PFSK-1 (cell line): Measurements from ENCODE around the gene CEP41.

Source experiments
- FOXP2 ChIP-seq: optimal IDR thresholded peaks from 2 replicates; pipeline ENCODE3; 2011; ENCODE audit warnings: borderline replicate concordance, control low read depth, inconsistent platforms; ENCODE audit not compliant: insufficient read depth; ENCODE audit errors: extremely low read length, extremely low read depth
- POLR2AphosphoS5 ChIP-seq: IDR thresholded peaks from 2 replicates; pipeline ENCODE4 v1.6.1; 2012; ENCODE audit warnings: low read depth, mild to moderate bottlenecking, control low read depth, low read length, moderate library complexity
- SIN3A ChIP-seq: IDR thresholded peaks from 2 replicates; pipeline ENCODE4 v1.6.1; 2012; ENCODE audit warnings: mild to moderate bottlenecking, low read length, moderate library complexity, borderline replicate concordance; ENCODE audit not compliant: insufficient read depth
- TAF1 ChIP-seq: IDR thresholded peaks from 2 replicates; pipeline ENCODE4 v1.6.1; 2012; ENCODE audit warnings: low read length, control low read depth, borderline replicate concordance; ENCODE audit not compliant: insufficient read depth
- TF ChIP-seq, protein P1 (sequence below), 2 experiments: IDR thresholded peaks; 2 replicates each; pipeline versions ENCODE4 v1.6.1 to v1.8.0; 2011 to 2012; ENCODE audit warnings: low read depth in 2 of 2, low read length in 2 of 2, control low read depth in 1 of 2, inconsistent platforms in 1 of 2, mild to moderate bottlenecking in 1 of 2, moderate library complexity in 1 of 2; ENCODE audit not compliant: insufficient read depth in 1 of 2

The CEP41 gene

DNA sequence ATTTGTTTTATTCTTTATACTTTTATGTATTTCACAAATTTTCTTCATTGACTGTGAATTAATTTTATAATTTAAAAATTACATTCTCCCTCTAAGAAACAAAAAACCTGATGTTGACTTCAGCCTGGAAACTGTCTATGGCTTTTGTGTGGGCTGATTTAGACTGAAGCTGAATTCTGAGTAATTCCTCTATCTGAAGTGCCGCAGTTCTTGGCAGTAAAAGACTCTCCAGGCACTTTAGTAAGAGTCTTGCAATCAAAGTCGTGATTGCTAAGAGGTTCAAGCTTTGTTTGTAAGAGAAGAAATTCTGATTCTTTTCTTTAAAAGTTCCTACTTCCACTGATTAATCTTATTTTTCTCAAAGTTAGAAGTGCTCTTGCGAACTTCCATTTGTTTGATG, 3.4 kb upstream of the CEP41 start:
- TF ChIP-seq, protein P1, sequence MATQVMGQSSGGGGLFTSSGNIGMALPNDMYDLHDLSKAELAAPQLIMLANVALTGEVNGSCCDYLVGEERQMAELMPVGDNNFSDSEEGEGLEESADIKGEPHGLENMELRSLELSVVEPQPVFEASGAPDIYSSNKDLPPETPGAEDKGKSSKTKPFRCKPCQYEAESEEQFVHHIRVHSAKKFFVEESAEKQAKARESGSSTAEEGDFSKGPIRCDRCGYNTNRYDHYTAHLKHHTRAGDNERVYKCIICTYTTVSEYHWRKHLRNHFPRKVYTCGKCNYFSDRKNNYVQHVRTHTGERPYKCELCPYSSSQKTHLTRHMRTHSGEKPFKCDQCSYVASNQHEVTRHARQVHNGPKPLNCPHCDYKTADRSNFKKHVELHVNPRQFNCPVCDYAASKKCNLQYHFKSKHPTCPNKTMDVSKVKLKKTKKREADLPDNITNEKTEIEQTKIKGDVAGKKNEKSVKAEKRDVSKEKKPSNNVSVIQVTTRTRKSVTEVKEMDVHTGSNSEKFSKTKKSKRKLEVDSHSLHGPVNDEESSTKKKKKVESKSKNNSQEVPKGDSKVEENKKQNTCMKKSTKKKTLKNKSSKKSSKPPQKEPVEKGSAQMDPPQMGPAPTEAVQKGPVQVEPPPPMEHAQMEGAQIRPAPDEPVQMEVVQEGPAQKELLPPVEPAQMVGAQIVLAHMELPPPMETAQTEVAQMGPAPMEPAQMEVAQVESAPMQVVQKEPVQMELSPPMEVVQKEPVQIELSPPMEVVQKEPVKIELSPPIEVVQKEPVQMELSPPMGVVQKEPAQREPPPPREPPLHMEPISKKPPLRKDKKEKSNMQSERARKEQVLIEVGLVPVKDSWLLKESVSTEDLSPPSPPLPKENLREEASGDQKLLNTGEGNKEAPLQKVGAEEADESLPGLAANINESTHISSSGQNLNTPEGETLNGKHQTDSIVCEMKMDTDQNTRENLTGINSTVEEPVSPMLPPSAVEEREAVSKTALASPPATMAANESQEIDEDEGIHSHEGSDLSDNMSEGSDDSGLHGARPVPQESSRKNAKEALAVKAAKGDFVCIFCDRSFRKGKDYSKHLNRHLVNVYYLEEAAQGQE (IDR thresholded peaks at IDR 0.05; ENCODE audit: insufficient read depth in 1 of 2, low read depth in 2 of 2, low read length in 2 of 2) = no peak
- TF ChIP-seq TAF1 (no peak), FOXP2 (no peak), SIN3A (no peak), POLR2AphosphoS5 (no peak)

DNA sequence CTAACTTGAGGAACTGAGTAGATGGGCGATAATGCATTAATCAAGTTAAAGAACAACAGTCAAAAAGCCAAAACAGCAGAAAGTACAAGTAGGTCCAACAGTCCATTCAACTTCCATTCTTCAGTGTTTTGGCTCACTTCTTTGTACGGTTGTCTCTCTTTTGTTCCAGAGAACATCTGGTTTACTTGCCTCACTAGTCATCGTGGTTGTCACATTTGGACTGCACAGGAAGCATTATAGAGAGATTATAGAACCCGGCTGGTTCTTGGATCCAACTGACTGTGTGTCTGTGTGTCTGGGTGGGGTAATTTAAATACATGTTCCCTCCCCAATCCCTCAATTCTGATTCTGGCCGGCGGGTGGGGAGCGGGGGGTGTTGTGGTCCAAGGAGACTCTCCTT, 1.8 kb upstream of the CEP41 start:
- TF ChIP-seq TAF1 (no peak), SIN3A (no peak), POLR2AphosphoS5 (no peak), FOXP2 (no peak)
- TF ChIP-seq, protein P1 (IDR thresholded peaks at IDR 0.05; ENCODE audit: insufficient read depth in 1 of 2, low read depth in 2 of 2, low read length in 2 of 2) = no peak

DNA sequence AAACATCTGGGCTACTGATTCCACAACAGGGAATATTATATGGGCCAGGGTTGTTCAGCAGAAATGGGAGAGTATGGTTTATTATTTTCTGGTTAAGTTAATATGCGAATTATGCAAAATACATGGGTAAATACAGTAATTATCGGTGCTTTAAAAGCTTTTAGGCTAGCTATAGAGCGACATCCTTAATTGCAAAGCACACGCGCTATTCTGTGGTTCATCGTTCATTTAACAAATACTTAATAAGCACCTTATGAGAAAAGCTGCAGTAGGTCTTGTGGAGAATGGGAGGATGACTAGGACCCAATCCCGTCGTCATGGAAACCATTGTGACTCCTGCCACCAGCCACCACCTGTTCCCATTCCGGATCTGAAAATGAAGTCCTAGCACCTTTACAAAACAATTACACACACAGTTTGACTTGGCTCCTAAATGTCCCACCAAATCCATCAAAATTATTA, 623 bp upstream of the CEP41 start:
- TF ChIP-seq FOXP2 (no peak), POLR2AphosphoS5 (no peak)
- TF ChIP-seq, protein P1 (IDR thresholded peaks at IDR 0.05; ENCODE audit: insufficient read depth in 1 of 2, low read depth in 2 of 2, low read length in 2 of 2) = no peak

DNA sequence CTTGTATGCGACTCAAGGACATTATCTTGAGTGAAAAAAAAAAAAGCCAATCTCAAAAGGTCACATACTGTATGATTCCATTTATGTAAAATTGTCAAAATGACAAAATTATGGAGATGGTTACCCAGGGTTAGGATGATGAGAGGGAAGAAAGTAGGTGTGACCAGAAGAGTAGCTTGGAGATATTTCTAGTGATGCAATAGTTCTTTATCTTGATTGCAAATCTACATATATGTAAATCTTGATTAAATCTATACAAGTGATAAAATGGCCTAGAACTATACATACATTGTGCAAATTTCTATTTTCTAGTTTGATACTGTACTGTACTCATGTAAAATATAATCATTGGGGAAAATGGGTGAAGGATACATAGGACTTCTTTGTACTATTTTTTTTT, 4.6 kb downstream of the CEP41 start:
- TF ChIP-seq, protein P1 (IDR thresholded peaks at IDR 0.05; ENCODE audit: insufficient read depth in 1 of 2, low read depth in 2 of 2, low read length in 2 of 2) = no peak
- TF ChIP-seq POLR2AphosphoS5 (no peak), FOXP2 (no peak), TAF1 (no peak), SIN3A (no peak)

DNA sequence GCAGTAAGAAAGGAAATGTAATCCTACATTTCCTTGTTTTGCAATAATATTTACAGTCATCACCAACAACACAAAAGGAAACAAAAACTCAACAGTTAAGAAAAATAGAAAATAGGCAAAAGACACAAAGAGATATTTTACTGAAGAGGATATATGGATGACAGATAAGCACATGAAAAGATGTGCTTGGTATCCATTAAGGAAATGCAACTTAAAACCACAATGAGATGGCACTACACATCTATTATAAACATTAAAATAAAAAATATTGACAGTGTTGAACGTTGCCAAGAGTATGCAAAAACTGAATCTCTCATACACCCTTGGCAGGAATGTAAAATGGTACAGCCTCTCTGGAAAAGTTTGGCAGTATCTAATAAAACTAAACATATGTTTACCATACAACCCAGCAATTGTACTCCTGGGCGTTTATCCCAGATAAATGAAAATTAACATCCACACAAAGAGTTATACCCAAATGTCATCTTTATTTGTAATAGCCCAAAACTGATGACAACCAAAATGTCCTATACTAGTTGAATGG, 5.4 kb downstream of the CEP41 start:
- TF ChIP-seq TAF1 (no peak), POLR2AphosphoS5 (no peak), FOXP2 (no peak), SIN3A (no peak)
- TF ChIP-seq, protein P1 (IDR thresholded peaks at IDR 0.05; ENCODE audit: insufficient read depth in 1 of 2, low read depth in 2 of 2, low read length in 2 of 2) = no peak
